NB4 (cell line): Measurements from ENCODE around the gene GCC1.
"Not testable (repeated sequence)": the region's sequence is repeated elsewhere in the genome, so short reads cannot be mapped to it uniquely, and the experiment has no call there.

Experiments used
- DNase-seq: peaks from one replicate; pipeline ENCODE4 v3.0.0; 2010; ENCODE audit warnings: low read depth
- H3K4me3 ChIP-seq: one replicate; pipeline ENCODE4 v1.5.1; 2011; ENCODE audit warnings: mild to moderate bottlenecking, low read depth, low read length, moderate library complexity
- MYC ChIP-seq: IDR thresholded peaks from 2 replicates; pipeline ENCODE4 v1.6.1; 2011; ENCODE audit warnings: low read depth, low read length
- POLR2A ChIP-seq: IDR thresholded peaks from 2 replicates; pipeline ENCODE4 v1.6.1; 2011; ENCODE audit warnings: mild to moderate bottlenecking; ENCODE audit not compliant: insufficient read length; ENCODE audit errors: extremely low read depth
- TF ChIP-seq, protein P1 (sequence below): IDR thresholded peaks from 2 replicates; pipeline ENCODE4 v1.6.1; 2011; ENCODE audit warnings: low read depth, low read length
- TF ChIP-seq, protein P2 (sequence below): IDR thresholded peaks from one replicate; pipeline ENCODE4 v1.5.1; 2012; ENCODE audit warnings: low read depth, low read length

GCC1 gene

DNA sequence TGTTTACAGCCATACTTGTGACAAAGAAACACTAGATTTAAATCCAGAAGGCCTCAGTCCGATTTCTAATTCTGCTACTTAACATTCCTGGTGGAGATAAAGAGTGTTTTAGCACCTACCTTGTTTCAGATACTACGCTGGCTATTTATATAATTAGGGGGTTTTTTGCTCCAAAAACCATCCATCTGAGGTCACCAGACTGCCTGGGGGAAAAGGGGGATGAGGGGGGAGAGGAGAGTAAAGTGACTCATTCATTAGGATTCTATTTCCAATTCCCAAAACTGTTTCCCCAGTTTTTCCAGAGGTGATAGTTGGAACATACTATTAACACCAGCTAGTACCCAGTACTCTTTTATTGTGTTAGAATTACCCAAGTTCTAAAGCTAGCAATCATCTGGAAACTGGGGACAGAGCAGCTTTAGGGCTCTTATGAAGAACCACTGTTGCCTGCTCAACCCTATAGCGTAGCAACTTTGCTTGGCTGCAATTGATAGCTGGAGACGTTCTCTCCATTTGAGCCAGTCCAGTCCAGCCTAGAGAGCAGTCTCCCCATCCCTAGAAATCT is 6.6 kb downstream of the GCC1 start:
- TF ChIP-seq, protein P1, sequence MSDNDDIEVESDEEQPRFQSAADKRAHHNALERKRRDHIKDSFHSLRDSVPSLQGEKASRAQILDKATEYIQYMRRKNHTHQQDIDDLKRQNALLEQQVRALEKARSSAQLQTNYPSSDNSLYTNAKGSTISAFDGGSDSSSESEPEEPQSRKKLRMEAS, result no peak
- no peak for DNase-seq

DNA sequence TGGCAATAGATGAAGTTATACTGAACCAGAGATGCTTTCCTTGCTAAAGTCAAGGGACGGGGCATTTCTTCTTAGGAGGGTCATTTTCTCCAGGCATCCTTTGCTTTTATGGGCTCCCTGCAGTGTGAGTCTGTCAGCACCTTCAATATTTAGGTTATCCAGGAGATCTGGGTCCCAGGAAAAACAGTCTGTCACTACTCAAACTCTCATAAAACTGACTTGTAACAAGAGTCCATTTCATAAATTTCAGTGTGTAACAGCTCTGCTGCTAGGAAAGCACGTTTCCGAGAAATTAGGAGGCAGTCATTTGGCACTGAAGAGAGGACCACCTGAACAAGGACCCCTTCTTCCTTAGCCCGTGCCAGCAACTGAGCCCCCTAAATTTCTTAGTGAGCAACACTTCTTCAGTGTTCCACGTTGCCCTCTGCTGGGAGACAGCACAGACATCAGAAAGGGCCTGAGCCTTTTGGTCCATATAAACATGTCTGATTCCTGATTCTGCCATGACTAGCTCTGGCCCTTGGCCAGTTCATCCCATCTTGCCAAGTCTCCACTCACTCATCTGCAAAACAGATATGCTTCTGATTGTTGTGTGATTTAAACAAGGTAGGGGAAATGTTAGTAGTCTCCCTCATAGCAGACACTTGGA is 7.2 kb downstream of the GCC1 start:
- peak; percentile 32 for DNase-seq
- TF ChIP-seq, protein P1, result no peak
- TF ChIP-seq, protein P2, sequence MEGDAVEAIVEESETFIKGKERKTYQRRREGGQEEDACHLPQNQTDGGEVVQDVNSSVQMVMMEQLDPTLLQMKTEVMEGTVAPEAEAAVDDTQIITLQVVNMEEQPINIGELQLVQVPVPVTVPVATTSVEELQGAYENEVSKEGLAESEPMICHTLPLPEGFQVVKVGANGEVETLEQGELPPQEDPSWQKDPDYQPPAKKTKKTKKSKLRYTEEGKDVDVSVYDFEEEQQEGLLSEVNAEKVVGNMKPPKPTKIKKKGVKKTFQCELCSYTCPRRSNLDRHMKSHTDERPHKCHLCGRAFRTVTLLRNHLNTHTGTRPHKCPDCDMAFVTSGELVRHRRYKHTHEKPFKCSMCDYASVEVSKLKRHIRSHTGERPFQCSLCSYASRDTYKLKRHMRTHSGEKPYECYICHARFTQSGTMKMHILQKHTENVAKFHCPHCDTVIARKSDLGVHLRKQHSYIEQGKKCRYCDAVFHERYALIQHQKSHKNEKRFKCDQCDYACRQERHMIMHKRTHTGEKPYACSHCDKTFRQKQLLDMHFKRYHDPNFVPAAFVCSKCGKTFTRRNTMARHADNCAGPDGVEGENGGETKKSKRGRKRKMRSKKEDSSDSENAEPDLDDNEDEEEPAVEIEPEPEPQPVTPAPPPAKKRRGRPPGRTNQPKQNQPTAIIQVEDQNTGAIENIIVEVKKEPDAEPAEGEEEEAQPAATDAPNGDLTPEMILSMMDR, result peak; percentile 62
- no peak overlapping the region for H3K4me3 ChIP-seq

More for the DNA sequence above, 6.6 kb downstream of the GCC1 start:
- H3K4me3 ChIP-seq, result no peak overlapping the region

DNA sequence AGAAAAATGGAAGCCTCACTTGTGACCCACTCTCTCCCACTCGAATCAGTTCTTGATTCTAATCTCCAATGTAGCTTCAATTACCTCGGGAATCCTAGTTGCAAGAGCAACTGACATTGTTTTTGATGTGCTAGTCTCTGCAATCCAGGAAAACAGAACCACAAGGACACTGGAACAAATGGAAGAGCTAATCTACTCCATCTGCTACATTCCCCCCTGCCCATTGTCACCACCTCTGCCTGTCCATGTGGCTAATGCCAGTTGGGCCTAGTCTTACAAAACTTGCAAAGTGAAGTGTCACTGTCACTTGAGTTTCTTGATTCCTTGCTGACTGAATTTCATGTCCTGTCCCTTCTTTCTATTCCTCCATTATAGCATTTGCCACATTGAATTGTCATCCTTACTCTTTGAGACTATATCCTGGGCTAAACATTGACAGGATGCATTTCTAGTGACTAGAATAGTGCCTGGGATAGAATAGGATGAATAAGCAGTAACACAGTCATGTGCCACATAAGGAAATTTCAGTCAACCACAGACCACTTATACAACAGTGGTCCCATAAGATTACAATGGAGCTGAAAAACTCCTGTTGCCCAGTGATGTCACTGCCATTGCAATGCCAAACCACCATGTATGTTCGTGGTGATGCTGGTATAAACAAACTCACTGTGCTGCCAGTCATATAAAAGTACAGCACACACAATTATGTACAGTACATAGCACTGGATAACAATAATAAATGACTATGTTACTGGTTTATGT is 13.5 kb downstream of the GCC1 start:
- DNase-seq, result no peak
- no peak overlapping the region for H3K4me3 ChIP-seq
- TF ChIP-seq, protein P1, result no peak
- TF ChIP-seq MYC (no peak), POLR2A (no peak)
- TF ChIP-seq, protein P2, result no peak

DNA sequence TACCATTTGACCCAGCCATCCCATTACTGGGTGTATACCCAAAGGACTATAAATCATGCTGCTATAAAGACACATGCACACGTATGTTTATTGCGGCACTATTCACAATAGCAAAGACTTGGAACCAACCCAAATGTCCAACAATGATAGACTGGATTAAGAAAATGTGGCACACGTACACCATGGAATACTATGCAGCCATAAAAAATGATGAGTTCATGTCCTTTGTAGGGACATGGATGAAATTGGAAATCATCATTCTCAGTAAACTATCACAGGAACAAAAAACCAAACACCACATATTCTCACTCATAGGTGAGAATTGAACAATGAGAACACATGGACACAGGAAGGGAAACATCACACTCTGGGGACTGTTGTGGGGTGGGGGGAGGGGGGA is 17.4 kb downstream of the GCC1 start:
- DNase-seq, result not testable (repeated sequence)

DNA sequence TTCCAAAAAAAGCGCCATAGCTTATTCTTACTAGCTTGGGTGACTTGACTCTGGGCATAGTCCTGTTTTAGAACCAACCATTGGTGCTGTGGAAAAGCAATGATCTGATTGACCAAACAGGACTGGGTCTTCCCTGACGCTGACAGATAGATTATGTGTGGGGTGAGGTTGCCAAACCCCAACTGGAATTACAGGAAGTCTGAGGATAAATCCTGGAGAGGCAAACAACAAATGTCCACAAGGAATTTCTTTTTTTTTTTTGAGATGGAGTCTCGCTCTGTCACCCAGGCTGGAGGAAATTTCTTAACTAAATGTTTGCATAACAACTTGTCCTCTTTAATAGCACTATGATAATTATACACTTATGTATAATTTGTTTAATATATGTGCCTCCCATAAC is 19.2 kb downstream of the GCC1 start:
- H3K4me3 ChIP-seq, result no peak overlapping the region
- DNase-seq, result no peak
- TF ChIP-seq POLR2A (no peak), MYC (no peak)
- TF ChIP-seq, protein P1, result no peak
- TF ChIP-seq, protein P2, result no peak

More for the DNA sequence above, 17.4 kb downstream of the GCC1 start:
- H3K4me3 ChIP-seq, result not testable (repeated sequence)

DNA sequence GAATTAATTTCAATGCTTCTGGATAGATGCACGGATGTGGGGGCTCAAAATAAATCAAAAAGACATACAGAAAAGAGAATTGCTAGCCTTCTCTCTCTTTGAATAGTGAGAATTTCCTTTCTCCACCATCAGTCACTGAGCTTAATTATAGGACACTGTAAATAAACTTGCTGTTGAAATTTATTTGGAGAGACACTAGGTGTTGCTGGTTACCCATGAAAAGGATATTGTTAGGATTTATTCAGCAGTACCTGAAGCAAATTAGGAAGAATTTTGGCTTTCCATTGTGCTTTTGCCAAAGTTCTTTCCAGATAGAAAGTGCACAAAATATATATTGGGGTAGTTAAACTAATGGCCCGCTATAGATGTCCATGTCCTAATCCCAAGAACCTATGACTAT is 27.6 kb downstream of the GCC1 start:
- no peak for DNase-seq
- no peak overlapping the region for H3K4me3 ChIP-seq
- TF ChIP-seq, protein P2, result no peak

DNA sequence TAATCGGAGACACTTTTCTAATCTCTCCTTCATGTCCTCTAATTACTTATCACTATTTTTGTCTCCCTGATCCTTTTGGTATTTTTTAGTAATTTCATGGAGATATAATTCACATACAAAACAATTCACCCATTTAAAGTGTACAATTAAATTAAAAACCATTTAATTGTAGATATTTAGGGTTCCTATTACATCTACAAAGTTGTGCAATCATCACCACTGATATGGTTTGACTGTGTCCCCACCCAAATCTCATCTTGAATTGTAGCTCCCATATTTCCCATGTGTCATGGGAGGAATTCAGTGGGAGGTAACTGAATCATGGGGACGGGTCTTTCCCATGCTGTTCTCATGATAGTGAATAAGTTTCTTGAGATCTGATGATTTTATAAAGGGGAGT is 29.0 kb downstream of the GCC1 start:
- DNase-seq, result no peak
- TF ChIP-seq MYC, result no peak
- TF ChIP-seq POLR2A, result no peak
- TF ChIP-seq, protein P1, result no peak
- TF ChIP-seq, protein P2, result no peak
- no peak overlapping the region for H3K4me3 ChIP-seq
